PC-9 (cell line): ENCODE measurements around the gene B9D1. TPM values are rescaled to one million over a fixed set of nuclear protein-coding genes. Genes with fewer than 3 reads are reported as not detected.

Experiments
- BruUV-seq: library from RNA; stranded (reverse); fragments of 400-500 nt; replicated peaks from 2 replicates; lab custom pipeline; 2021; lab: Mats Ljungman, UMichigan
- CTCF ChIA-PET: fragments of 300-600 bp; sonication (Branson Sonifier 250); formaldehyde crosslinking; loops from one replicate; lab custom pipeline; 2022; ENCODE audit warnings: antibody characterized with exemption; lab: Charles Lee
- POLR2A ChIA-PET: fragments of 300-600 bp; sonication (Branson Sonifier 250); formaldehyde crosslinking; loops from one replicate; lab custom pipeline; 2022; ENCODE audit warnings: antibody characterized with exemption; ENCODE audit not compliant: unreplicated experiment; lab: Charles Lee
- DNase-seq, 2 experiments: peaks; one replicate each; pipeline versions ENCODE4 v3.0.0 to v3.0.0-alpha.2; 2015 to 2022; ENCODE audit warnings: mixed read lengths in 1 of 2
- H2AFZ ChIP-seq: fragments of 200-600 bp; sonication (generic); 2 replicates; pipeline ENCODE4 v1.8.1; 2017; ENCODE audit warnings: antibody characterized with exemption
- H3F3A ChIP-seq: fragments of 200-600 bp; sonication (generic); 2 replicates; pipeline ENCODE4 v1.8.1; 2017; ENCODE audit warnings: antibody characterized with exemption, mild to moderate bottlenecking, low read depth; ENCODE audit not compliant: insufficient read depth
- H3K27ac ChIP-seq: fragments of 200-600 bp; sonication (generic); 2 replicates; pipeline ENCODE4 v1.6.1; 2016; ENCODE audit warnings: mixed run types
- H3K27me3 ChIP-seq: fragments of 200-600 bp; sonication (generic); 2 replicates; pipeline ENCODE4 v1.6.1; 2016; ENCODE audit warnings: low read depth, mixed run types; ENCODE audit not compliant: insufficient read depth
- H3K36me3 ChIP-seq: fragments of 200-600 bp; sonication (generic); 2 replicates; pipeline ENCODE4 v1.6.1; 2016; ENCODE audit warnings: low read depth, mixed run types
- H3K4me1 ChIP-seq: fragments of 200-600 bp; sonication (generic); replicated peaks from 2 replicates; pipeline ENCODE4 v1.6.1; 2016; ENCODE audit warnings: mixed run types; ENCODE audit not compliant: insufficient read depth
- H3K4me2 ChIP-seq: fragments of 200-600 bp; sonication (generic); 2 replicates; pipeline ENCODE4 v1.6.1; 2017; ENCODE audit warnings: mixed run types
- H3K4me3 ChIP-seq: fragments of 200-600 bp; sonication (generic); 2 replicates; pipeline ENCODE4 v1.6.1; 2016; ENCODE audit warnings: mixed run types
- H3K79me2 ChIP-seq: fragments of 200-600 bp; sonication (generic); 2 replicates; pipeline ENCODE4 v1.6.1; 2017; ENCODE audit warnings: low read depth, mixed run types
- H3K9me2 ChIP-seq: fragments of 200-600 bp; sonication (generic); 2 replicates; pipeline ENCODE4 v1.8.1; 2017; ENCODE audit warnings: mild to moderate bottlenecking; ENCODE audit not compliant: insufficient read depth
- H3K9me3 ChIP-seq: fragments of 200-600 bp; sonication (generic); 2 replicates; pipeline ENCODE4 v1.8.1; 2016; ENCODE audit warnings: low read depth; ENCODE audit not compliant: insufficient read depth
- H4K20me1 ChIP-seq: fragments of 200-600 bp; sonication (generic); 2 replicates; pipeline ENCODE4 v1.8.1; 2017; ENCODE audit not compliant: insufficient read depth
- EZH2 ChIP-seq: fragments of 200-600 bp; sonication (generic); IDR thresholded peaks from 2 replicates; pipeline ENCODE4 v1.8.0; 2017; ENCODE audit warnings: antibody characterized with exemption, low read depth
- intact Hi-C: fragments of 100-400 bp; cut with micrococcal nuclease; formaldehyde crosslinking; loops from one replicate; pipeline ENCODE4 v1.10.0; 2022; ENCODE audit not compliant: unreplicated experiment
- total RNA-seq: library from RNA; stranded (reverse); gene quantifications from 2 replicates; pipeline ENCODE4 v1.2.3, GENCODE V29; 2021
- TF ChIP-seq, protein P1 (sequence below): fragments of 200-600 bp; sonication (generic); conservative IDR thresholded peaks from 2 replicates; pipeline ENCODE4 v1.6.1; 2017; ENCODE audit warnings: mixed run types, antibody characterized with exemption, mild to moderate bottlenecking, moderate library complexity

B9D1 gene
- total RNA-seq, 1 experiment from 2014 or later, result 40.2 TPM

DNA sequence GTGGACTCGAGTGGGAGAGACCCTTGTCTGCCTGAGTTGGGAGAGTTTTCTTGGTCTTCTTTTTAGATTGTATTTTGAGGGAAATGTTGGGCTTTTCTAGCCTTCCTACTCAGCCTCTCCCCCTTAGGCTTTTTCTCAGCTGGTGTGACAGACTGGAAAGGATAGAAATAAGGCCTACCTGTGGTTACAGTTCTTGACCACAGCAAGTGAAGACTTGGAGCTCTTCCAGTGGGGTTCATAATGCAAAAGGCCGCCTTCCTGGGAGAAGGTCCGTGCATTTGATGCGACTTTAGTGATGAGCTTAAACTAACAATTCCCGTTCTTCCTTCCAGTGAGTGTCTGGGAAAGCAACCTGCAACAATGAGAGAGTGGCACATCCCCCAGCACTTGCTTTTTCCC is 56.8 kb downstream of the B9D1 start:
- Histone ChIP-seq H3K36me3 (0 out of 2 replicates have a peak, but pooled peaks cover 4% of the 10 kb centered on the region), H4K20me1 (peaks cover 27% of the 10 kb centered on the region), H3K27me3 (no peaks in the 10 kb centered on the region), H3K9me2 (no peaks in the 10 kb centered on the region), H3K27ac (no peak overlapping the region), H3K4me2 (no peak overlapping the region), H3K4me3 (no peak overlapping the region), H3K79me2 (no peaks in the 10 kb centered on the region), H2AFZ (no peak overlapping the region), H3F3A (no peaks in the 10 kb centered on the region), H3K4me1 (no peaks in the 10 kb centered on the region), H3K9me3 (no peaks in the 10 kb centered on the region)
- DNase-seq, result no peak
- no TSS peak for BruUV-seq
- ChIA-PET POLR2A (interaction anchor here (0.6 kb wide), 1 partner anchor 30 kb away, joined by 6 read pairs; no protein-coding TSS in a partner anchor), CTCF (no interaction called here)
- intact Hi-C loops, result no loop called here
- TF ChIP-seq EZH2, result no peak
- TF ChIP-seq, protein P1, sequence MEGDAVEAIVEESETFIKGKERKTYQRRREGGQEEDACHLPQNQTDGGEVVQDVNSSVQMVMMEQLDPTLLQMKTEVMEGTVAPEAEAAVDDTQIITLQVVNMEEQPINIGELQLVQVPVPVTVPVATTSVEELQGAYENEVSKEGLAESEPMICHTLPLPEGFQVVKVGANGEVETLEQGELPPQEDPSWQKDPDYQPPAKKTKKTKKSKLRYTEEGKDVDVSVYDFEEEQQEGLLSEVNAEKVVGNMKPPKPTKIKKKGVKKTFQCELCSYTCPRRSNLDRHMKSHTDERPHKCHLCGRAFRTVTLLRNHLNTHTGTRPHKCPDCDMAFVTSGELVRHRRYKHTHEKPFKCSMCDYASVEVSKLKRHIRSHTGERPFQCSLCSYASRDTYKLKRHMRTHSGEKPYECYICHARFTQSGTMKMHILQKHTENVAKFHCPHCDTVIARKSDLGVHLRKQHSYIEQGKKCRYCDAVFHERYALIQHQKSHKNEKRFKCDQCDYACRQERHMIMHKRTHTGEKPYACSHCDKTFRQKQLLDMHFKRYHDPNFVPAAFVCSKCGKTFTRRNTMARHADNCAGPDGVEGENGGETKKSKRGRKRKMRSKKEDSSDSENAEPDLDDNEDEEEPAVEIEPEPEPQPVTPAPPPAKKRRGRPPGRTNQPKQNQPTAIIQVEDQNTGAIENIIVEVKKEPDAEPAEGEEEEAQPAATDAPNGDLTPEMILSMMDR, result no peak

- H3K9me2 ChIP-seq, result no peaks in the 10 kb centered on the region
- H3K4me1 ChIP-seq, result no peaks in the 10 kb centered on the region
- H2AFZ ChIP-seq, result no peak overlapping the region
- H3K27ac ChIP-seq, result no peak overlapping the region
- no peaks in the 10 kb centered on the region for H3K9me3 ChIP-seq
- H4K20me1 ChIP-seq, result peaks cover 27% of the 10 kb centered on the region
- 0 out of 2 replicates have a peak, but pooled peaks cover 4% of the 10 kb centered on the region for H3K36me3 ChIP-seq
- TF ChIP-seq, protein P1, result no peak
- TF ChIP-seq EZH2, result no peak
- no TSS peak for BruUV-seq
- ChIA-PET CTCF (no interaction called here), POLR2A (no interaction called here)
- no peak overlapping the region for H3K4me2 ChIP-seq
- DNase-seq, result no peak
- intact Hi-C loops, result no loop called here
- H3K79me2 ChIP-seq, result no peaks in the 10 kb centered on the region
- no peaks in the 10 kb centered on the region for H3F3A ChIP-seq
- H3K27me3 ChIP-seq, result no peaks in the 10 kb centered on the region
- H3K4me3 ChIP-seq, result no peak overlapping the region
These were observed 57.3 kb downstream of the B9D1 start for GRCh38 chr17:19305256-19305655.

- no peaks in the 10 kb centered on the region for H3K4me1 ChIP-seq
- no TSS peak for BruUV-seq
- no peaks in the 10 kb centered on the region for H3K9me2 ChIP-seq
- TF ChIP-seq, protein P1, result no peak
- TF ChIP-seq EZH2, result no peak
- H4K20me1 ChIP-seq, result peaks cover 30% of the 10 kb centered on the region
- no peak for DNase-seq
- H3K9me3 ChIP-seq, result no peaks in the 10 kb centered on the region
- no peak overlapping the region for H2AFZ ChIP-seq
- no peak overlapping the region for H3K27ac ChIP-seq
- H3K36me3 ChIP-seq, result no peaks in the 10 kb centered on the region
- no peak overlapping the region for H3K4me3 ChIP-seq
- H3K79me2 ChIP-seq, result no peaks in the 10 kb centered on the region
- H3F3A ChIP-seq, result no peaks in the 10 kb centered on the region
- no peak overlapping the region for H3K4me2 ChIP-seq
- ChIA-PET POLR2A (no interaction called here), CTCF (no interaction called here)
- intact Hi-C loops, result no loop called here
- H3K27me3 ChIP-seq, result no peaks in the 10 kb centered on the region
These were observed 57.8 kb downstream of the B9D1 start for GRCh38 chr17:19304751-19305150.
